H1 (cell line): ENCODE data around the gene PLXNA3. TPM values are rescaled to one million over a fixed set of nuclear protein-coding genes. Genes with fewer than 3 reads are reported as not detected.

ENCODE experiments used
- CTCF ChIA-PET: fragments of 300-600 bp; sonication (Branson Sonifier 250); formaldehyde crosslinking; loops from one replicate; lab custom pipeline; 2021; ENCODE audit not compliant: partially characterized antibody; lab: Charles Lee
- POLR2A ChIA-PET: fragments of 300-600 bp; sonication (Branson Sonifier 250); formaldehyde crosslinking; loops from one replicate; lab custom pipeline; 2021; ENCODE audit warnings: inconsistent platforms; ENCODE audit not compliant: partially characterized antibody; lab: Charles Lee
- DNase-seq, 2 experiments: peaks; one replicate each; pipeline versions ENCODE4 v3.0.0 to v3.0.0-alpha.2; 2010 to 2022; ENCODE audit warnings: low spot score in 2 of 2, low read depth in 1 of 2, mixed read lengths in 1 of 2
- FAIRE-seq: peaks from 2 replicates; lab custom pipeline; 2011; peaks lifted over from hg19 to GRCh38; lab: Jason Lieb, UNC
- H2AFZ ChIP-seq: 2 replicates; pipeline ENCODE4 v1.8.1; 2012; ENCODE audit warnings: low read length, inconsistent platforms
- H2AK5ac ChIP-seq: 2 replicates; pipeline ENCODE4 v1.6.1; 2013; ENCODE audit warnings: low read depth, low read length
- H2BK120ac ChIP-seq: replicated peaks from 2 replicates; pipeline ENCODE3; 2013; ENCODE audit warnings: low read depth, low read length, inconsistent platforms
- H2BK12ac ChIP-seq: 2 replicates; pipeline ENCODE4 v1.6.1; 2013; ENCODE audit warnings: low read depth, low read length
- H2BK15ac ChIP-seq: 2 replicates; pipeline ENCODE4 v1.6.1; 2013; ENCODE audit warnings: low read length
- H2BK20ac ChIP-seq: 2 replicates; pipeline ENCODE4 v1.6.1; 2013; ENCODE audit warnings: low read length
- H2BK5ac ChIP-seq: 2 replicates; pipeline ENCODE4 v1.6.1; 2013; ENCODE audit warnings: low read depth, low read length
- H3K14ac ChIP-seq: 2 replicates; pipeline ENCODE4 v1.6.1; 2013; ENCODE audit warnings: inconsistent platforms; ENCODE audit not compliant: insufficient read length
- H3K18ac ChIP-seq: 2 replicates; pipeline ENCODE4 v1.6.1; 2013; ENCODE audit warnings: low read length; ENCODE audit errors: extremely low read depth
- H3K23ac ChIP-seq: 2 replicates; pipeline ENCODE4 v1.6.1; 2013; ENCODE audit warnings: inconsistent platforms; ENCODE audit not compliant: insufficient read length
- H3K23me2 ChIP-seq: 2 replicates; pipeline ENCODE4 v1.6.1; 2013; ENCODE audit warnings: low read depth, low read length
- H3K27ac ChIP-seq: 2 replicates; pipeline ENCODE4 v1.6.1; 2011; ENCODE audit warnings: low read depth, low read length, inconsistent platforms
- H3K27me3 ChIP-seq, 4 experiments: replicated peaks in 1 of 4; 1 replicate in 1 of 4; 2 replicates in 3 of 4; pipeline versions ENCODE4 v1.6.1 to v1.8.1; 2011 to 2013; ENCODE audit warnings: low read length in 3 of 4, mild to moderate bottlenecking in 3 of 4, inconsistent platforms in 2 of 4, mixed read lengths in 2 of 4, moderate library complexity in 1 of 4; ENCODE audit not compliant: control insufficient read depth in 3 of 4, insufficient read depth in 3 of 4; ENCODE audit errors: extremely low read depth in 1 of 4
- H3K36me3 ChIP-seq, 4 experiments: 2 replicates each; pipeline versions ENCODE4 v1.6.1 to v1.8.1; 2011 to 2013; ENCODE audit warnings: mild to moderate bottlenecking in 4 of 4, low read length in 3 of 4, moderate library complexity in 2 of 4, control low read depth in 1 of 4, inconsistent platforms in 1 of 4; ENCODE audit not compliant: insufficient read depth in 4 of 4, control insufficient read depth in 2 of 4
- H3K4ac ChIP-seq: replicated peaks from 2 replicates; pipeline ENCODE3; 2013; ENCODE audit warnings: low read length, low read depth, mixed read lengths, inconsistent platforms; ENCODE audit not compliant: insufficient read length
- H3K4me1 ChIP-seq, 4 experiments: replicated peaks in 1 of 4; 1 replicate in 1 of 4; 2 replicates in 3 of 4; pipeline versions ENCODE4 v1.6.1 to v1.8.1; 2011 to 2013; ENCODE audit warnings: low read length in 3 of 4, inconsistent platforms in 2 of 4, mixed read lengths in 1 of 4; ENCODE audit not compliant: insufficient read depth in 4 of 4, control insufficient read depth in 3 of 4
- H3K4me2 ChIP-seq, 2 experiments: 2 replicates each; pipeline versions ENCODE4 v1.6.1 to v1.8.1; 2011 to 2013; ENCODE audit warnings: low read depth in 2 of 2, low read length in 2 of 2, control low read depth in 1 of 2, inconsistent platforms in 1 of 2, mild to moderate bottlenecking in 1 of 2; ENCODE audit not compliant: insufficient read depth in 1 of 2
- H3K4me3 ChIP-seq, 4 experiments: fragments of 200-600, 300-600 bp in 1 of 4; sonication (generic), shearing (Covaris generic), sonication (Bioruptor Twin) in 1 of 4; 2 replicates each; pipeline versions ENCODE4 v1.5.1 to v1.8.1; 2011 to 2016; ENCODE audit warnings: low read length in 4 of 4, low read depth in 3 of 4, control low read depth in 2 of 4, inconsistent platforms in 2 of 4, mild to moderate bottlenecking in 2 of 4, mixed read lengths in 1 of 4, moderate library complexity in 1 of 4; ENCODE audit not compliant: insufficient read depth in 2 of 4; ENCODE audit errors: extremely low read depth in 1 of 4
- H3K56ac ChIP-seq: replicated peaks from 2 replicates; pipeline ENCODE3; 2013; ENCODE audit warnings: low read depth, mild to moderate bottlenecking, mixed read lengths, low read length, inconsistent platforms; ENCODE audit not compliant: insufficient read length
- H3K79me1 ChIP-seq: 2 replicates; pipeline ENCODE4 v1.6.1; 2013; ENCODE audit warnings: low read depth, low read length, control low read depth
- H3K79me2 ChIP-seq, 2 experiments: 2 replicates each; pipeline versions ENCODE4 v1.6.1 to v1.8.1; 2012 to 2013; ENCODE audit warnings: low read length in 2 of 2, mild to moderate bottlenecking in 2 of 2, inconsistent platforms in 1 of 2; ENCODE audit not compliant: insufficient read depth in 2 of 2, control insufficient read depth in 1 of 2
- H3K9ac ChIP-seq, 4 experiments: replicated peaks in 1 of 4; 1 replicate in 1 of 4; 2 replicates in 3 of 4; pipeline versions ENCODE4 v1.6.1 to v1.8.1; 2011 to 2013; ENCODE audit warnings: low read depth in 3 of 4, low read length in 3 of 4, control low read depth in 2 of 4, mild to moderate bottlenecking in 2 of 4, moderate library complexity in 2 of 4, inconsistent platforms in 1 of 4; ENCODE audit errors: extremely low read depth in 1 of 4
- H3K9me3 ChIP-seq, 2 experiments: 2 replicates each; pipeline versions ENCODE4 v1.6.1 to v1.8.1; 2012 to 2013; ENCODE audit warnings: mild to moderate bottlenecking in 2 of 2, moderate library complexity in 2 of 2, control low read depth in 1 of 2, inconsistent platforms in 1 of 2, low read depth in 1 of 2, low read length in 1 of 2, mixed read lengths in 1 of 2; ENCODE audit not compliant: insufficient read depth in 2 of 2
- H4K20me1 ChIP-seq, 2 experiments: replicated peaks in 1 of 2; 2 replicates each; pipeline versions ENCODE3 to v1.8.1; 2011 to 2013; ENCODE audit warnings: inconsistent platforms in 2 of 2, low read length in 2 of 2, mild to moderate bottlenecking in 1 of 2; ENCODE audit not compliant: insufficient read depth in 2 of 2, control insufficient read depth in 1 of 2
- H4K5ac ChIP-seq: 2 replicates; pipeline ENCODE4 v1.6.1; 2013; ENCODE audit warnings: low read length, low read depth, mixed read lengths, inconsistent platforms; ENCODE audit not compliant: insufficient read length
- H4K8ac ChIP-seq: 2 replicates; pipeline ENCODE4 v1.8.0; 2013; ENCODE audit warnings: mild to moderate bottlenecking, moderate library complexity, low read length, inconsistent platforms; ENCODE audit not compliant: insufficient read depth; ENCODE audit errors: extremely low read depth
- H4K91ac ChIP-seq: replicated peaks from 2 replicates; pipeline ENCODE3; 2013; ENCODE audit warnings: low read length, mixed read lengths, inconsistent platforms; ENCODE audit not compliant: insufficient read length
- CEBPB ChIP-seq: IDR thresholded peaks from 2 replicates; pipeline ENCODE4 v1.6.1; 2012; ENCODE audit warnings: low read depth, low read length
- SIN3A ChIP-seq, 2 experiments: IDR thresholded peaks in 1 of 2; conservative IDR thresholded peaks in 1 of 2; 2 replicates each; pipeline ENCODE4 v1.6.1; 2011 to 2012; ENCODE audit warnings: low read length in 2 of 2, improper control_type of control experiment in 1 of 2, low read depth in 1 of 2, mild to moderate bottlenecking in 1 of 2
- TAF1 ChIP-seq: IDR thresholded peaks from 2 replicates; pipeline ENCODE4 v1.6.1; 2011; ENCODE audit warnings: mild to moderate bottlenecking, low read depth, low read length
- TAF7 ChIP-seq: optimal IDR thresholded peaks from 2 replicates; pipeline ENCODE3; 2011; ENCODE audit warnings: low read depth, mild to moderate bottlenecking, inconsistent platforms, low read length, moderate library complexity, borderline replicate concordance
- TEAD4 ChIP-seq: IDR thresholded peaks from 2 replicates; pipeline ENCODE4 v1.6.1; 2012; ENCODE audit warnings: low read depth, low read length, inconsistent platforms, mixed read lengths
- YY1 ChIP-seq: IDR thresholded peaks from 2 replicates; pipeline ENCODE4 v1.6.1; 2011; ENCODE audit warnings: low read depth, mild to moderate bottlenecking, low read length
- WGBS, 2 experiments: shearing (Covaris generic) in 1 of 2; methylation state at CpG; one replicate each; pipeline versions ENCODE4 v1.1.6 to v1.1.7; 2013 to 2015; ENCODE audit warnings: low lambda C conversion rate in 2 of 2, mixed read lengths in 2 of 2, inconsistent platforms in 1 of 2, low coverage in 1 of 2, missing lambda C conversion rate in 1 of 2; ENCODE audit not compliant: insufficient replicate concordance in 2 of 2, insufficient coverage in 1 of 2, insufficient read length in 1 of 2; ENCODE audit errors: extremely low coverage in 1 of 2, missing lambda C conversion rate in 1 of 2; 5-methylcytosine and 5-hydroxymethylcytosine counted together
- polyA plus RNA-seq, 7 experiments: library from polyadenylated mRNA; depleted of rRNA in 3 of 7; stranded (reverse) in 5 of 7; unstranded in 2 of 7; fragments of >200 nt in 5 of 7; fragments of 200-250 nt in 2 of 7; gene quantifications; 1 replicate in 5 of 7; 2 replicates in 1 of 7; 4 replicates in 1 of 7; pipeline versions ENCODE4 v1.2.1 to v1.2.3, GENCODE V29; 2011 to 2013; ENCODE audit warnings: missing spikeins in 2 of 7, mixed read lengths in 2 of 7
- total RNA-seq: library from RNA; stranded (reverse); fragmentation: NEBNext Ultra II Directional; extraction: Animal tissue kit (Norgen Biotek cat#: 25700); gene quantifications from 2 replicates; pipeline ENCODE4 v1.2.1, GENCODE V29; 2021
- TF ChIP-seq, protein P1 (sequence below): IDR thresholded peaks from 2 replicates; pipeline ENCODE4 v1.6.1; 2012; ENCODE audit warnings: inconsistent platforms
- TF ChIP-seq, protein P2 (sequence below): IDR thresholded peaks from 2 replicates; pipeline ENCODE4 v1.6.1; 2011; ENCODE audit warnings: low read length, improper control_type of control experiment
- TF ChIP-seq, protein P3 (sequence below): IDR thresholded peaks from 2 replicates; pipeline ENCODE4 v1.6.1; 2012; ENCODE audit warnings: low read length, inconsistent platforms

PLXNA3 gene
- total and polyA plus RNA-seq, 2 of the 8 experiments (the other 6 are each of a cell fraction or from before 2014, with no cell fraction given) = 10.7 to 18.2 TPM

DNA sequence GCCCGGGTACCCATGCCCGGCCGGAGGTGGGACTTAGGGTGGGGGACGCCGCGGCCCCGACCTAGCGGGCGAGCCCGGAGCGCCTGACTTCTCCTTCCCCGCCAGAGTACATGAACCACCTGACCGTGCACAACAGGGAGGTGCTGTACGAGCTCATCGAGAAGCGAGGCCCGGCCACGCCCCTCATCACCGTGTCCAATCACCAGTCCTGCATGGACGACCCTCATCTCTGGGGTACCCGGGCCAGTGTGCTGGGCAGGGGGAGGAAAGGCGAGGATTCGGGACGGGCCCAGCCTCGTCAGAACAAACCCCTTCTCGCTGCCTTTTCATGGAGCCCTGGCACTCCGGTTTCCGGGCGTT is 46.1 kb upstream of the PLXNA3 start:
- POLR2A ChIA-PET = interaction anchor here (0.7 to 6.4 kb wide), 5 partner anchors 9 to 46 kb away, joined by 3 to 124 read pairs (median 4); partner anchors contain the start of gene RPL10
- no peak for TF ChIP-seq TEAD4
- no peak for TF ChIP-seq YY1
- TF ChIP-seq, protein P1, sequence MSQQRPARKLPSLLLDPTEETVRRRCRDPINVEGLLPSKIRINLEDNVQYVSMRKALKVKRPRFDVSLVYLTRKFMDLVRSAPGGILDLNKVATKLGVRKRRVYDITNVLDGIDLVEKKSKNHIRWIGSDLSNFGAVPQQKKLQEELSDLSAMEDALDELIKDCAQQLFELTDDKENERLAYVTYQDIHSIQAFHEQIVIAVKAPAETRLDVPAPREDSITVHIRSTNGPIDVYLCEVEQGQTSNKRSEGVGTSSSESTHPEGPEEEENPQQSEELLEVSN = 0 out of 2 replicates have a peak, but pooled peaks have one; percentile 11
- TF ChIP-seq, protein P2, sequence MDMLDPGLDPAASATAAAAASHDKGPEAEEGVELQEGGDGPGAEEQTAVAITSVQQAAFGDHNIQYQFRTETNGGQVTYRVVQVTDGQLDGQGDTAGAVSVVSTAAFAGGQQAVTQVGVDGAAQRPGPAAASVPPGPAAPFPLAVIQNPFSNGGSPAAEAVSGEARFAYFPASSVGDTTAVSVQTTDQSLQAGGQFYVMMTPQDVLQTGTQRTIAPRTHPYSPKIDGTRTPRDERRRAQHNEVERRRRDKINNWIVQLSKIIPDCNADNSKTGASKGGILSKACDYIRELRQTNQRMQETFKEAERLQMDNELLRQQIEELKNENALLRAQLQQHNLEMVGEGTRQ = 0 out of 2 replicates have a peak, but pooled peaks have one; percentile 11
- TF ChIP-seq TAF1 = 0 out of 2 replicates have a peak, but pooled peaks have one; percentile 37
- no peak for TF ChIP-seq SIN3A (conservative IDR thresholded peaks at IDR 0.05 in 1 of 2, IDR thresholded peaks at IDR 0.05 in 1 of 2; ENCODE audit: low read depth in 1 of 2, low read length in 2 of 2)
- TF ChIP-seq CEBPB = no peak
- TF ChIP-seq, protein P3, sequence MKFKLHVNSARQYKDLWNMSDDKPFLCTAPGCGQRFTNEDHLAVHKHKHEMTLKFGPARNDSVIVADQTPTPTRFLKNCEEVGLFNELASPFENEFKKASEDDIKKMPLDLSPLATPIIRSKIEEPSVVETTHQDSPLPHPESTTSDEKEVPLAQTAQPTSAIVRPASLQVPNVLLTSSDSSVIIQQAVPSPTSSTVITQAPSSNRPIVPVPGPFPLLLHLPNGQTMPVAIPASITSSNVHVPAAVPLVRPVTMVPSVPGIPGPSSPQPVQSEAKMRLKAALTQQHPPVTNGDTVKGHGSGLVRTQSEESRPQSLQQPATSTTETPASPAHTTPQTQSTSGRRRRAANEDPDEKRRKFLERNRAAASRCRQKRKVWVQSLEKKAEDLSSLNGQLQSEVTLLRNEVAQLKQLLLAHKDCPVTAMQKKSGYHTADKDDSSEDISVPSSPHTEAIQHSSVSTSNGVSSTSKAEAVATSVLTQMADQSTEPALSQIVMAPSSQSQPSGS = no peak
- TF ChIP-seq TAF7 = no peak

More for the DNA sequence above, 46.1 kb upstream of the PLXNA3 start:
- H2AK5ac ChIP-seq = no peak overlapping the region
- no peak overlapping the region for H2BK5ac ChIP-seq
- CTCF ChIA-PET = interaction anchor here (1.1 kb wide), 1 partner anchor 29 kb away, joined by 4 read pairs; no protein-coding TSS in a partner anchor
- DNase-seq (peak in 1 of 2 experiments; percentile 78), FAIRE-seq (no peak)
- no peak overlapping the region for H4K5ac ChIP-seq
- H2BK20ac ChIP-seq = no peak overlapping the region
- peak overlapping the region; percentile 1; the same call in 1 of the 2 replicates for H3K27ac ChIP-seq
- no peak overlapping the region for H2BK12ac ChIP-seq
- peaks cover 0 to 5% (median 0%) of the 10 kb centered on the region in 4 experiments; a peak in 1 of 8 replicates for H3K36me3 ChIP-seq
- no peaks in the 10 kb centered on the region for H3K9me3 ChIP-seq
- H3K56ac ChIP-seq = no peak overlapping the region
- H3K79me2 ChIP-seq = no peaks in the 10 kb centered on the region
- H3K4me3 ChIP-seq = peak overlapping the region; percentile 47 to 69 (median 62)
- H3K18ac ChIP-seq = no peak overlapping the region
- peak overlapping the region; percentile 32 for H3K4ac ChIP-seq
- H3K14ac ChIP-seq = no peak overlapping the region
- 0 out of 2 replicates have a peak overlapping the region, but pooled peaks have one; percentile 62 for H2AFZ ChIP-seq
- no peaks in the 10 kb centered on the region for H4K20me1 ChIP-seq
- H3K4me1 ChIP-seq = peaks cover 2 to 11% (median 3%) of the 10 kb centered on the region in 4 experiments; a peak in 4 of 7 replicates
- no peaks in the 10 kb centered on the region for H3K27me3 ChIP-seq
- H3K9ac ChIP-seq = peak overlapping the region in 2 of 4 experiments; percentile 13 to 23; a peak in 3 of 7 replicates
- no peak overlapping the region for H3K23ac ChIP-seq
- H3K79me1 ChIP-seq = no peaks in the 10 kb centered on the region
- H3K23me2 ChIP-seq = no peaks in the 10 kb centered on the region
- H2BK15ac ChIP-seq = no peak overlapping the region
- H2BK120ac ChIP-seq = no peak overlapping the region
- H4K8ac ChIP-seq = no peak overlapping the region; the same call in 1 of the 2 replicates
- H4K91ac ChIP-seq = no peak overlapping the region
- peak overlapping the region; percentile 44 to 65 for H3K4me2 ChIP-seq
- 12% methylated on average over 5 of the region's 29 CpGs; no CpG with 5 or more reads in 1 of the 2 experiments for WGBS, 2 experiments
